Stimulated activated CD4-positive, alpha-beta T cell treated with anti-CD3 and anti-CD28 coated beads, Interleukin-2, amount 100 ng/mL, for 24 hours (primary cell): Measurements from ENCODE around the gene NPPC.

ENCODE experiments used
- DNase-seq, 2 donors: peaks; one replicate each; pipeline ENCODE4 v3.0.0-alpha.2; 2020

NPPC gene

GRCh38 chr2:231934441-231935206 is 8.4 kb upstream of the NPPC start:
- DNase-seq: no peak

DNA sequence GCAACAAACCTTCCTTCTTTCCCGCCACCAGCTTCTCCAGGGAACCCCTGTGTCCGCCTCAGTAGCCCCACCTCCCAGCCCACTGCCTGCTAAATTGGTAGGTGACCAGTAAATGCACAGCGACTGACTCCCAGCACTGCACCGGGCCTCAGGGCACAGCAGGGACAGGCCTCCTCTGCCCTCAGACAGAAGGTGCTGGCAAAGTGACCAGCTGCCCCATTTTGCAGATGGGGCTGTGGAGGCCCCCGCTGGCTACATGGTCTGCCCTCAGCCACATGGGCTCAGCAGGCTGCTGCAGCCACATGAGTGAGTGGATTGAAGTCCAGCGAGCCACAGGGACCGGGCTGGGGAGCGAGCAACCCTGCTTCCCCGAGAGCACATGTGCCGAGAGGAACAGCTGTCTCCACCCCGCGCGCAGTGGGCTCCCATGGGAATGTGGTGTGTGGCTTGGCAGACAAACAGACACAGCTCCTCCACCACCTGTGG is 7.8 kb upstream of the NPPC start:
- DNase-seq: no peak

- no peak for DNase-seq
Observed at GRCh38 chr2:231932985-231933915, 7.1 kb upstream of the NPPC start.

DNA sequence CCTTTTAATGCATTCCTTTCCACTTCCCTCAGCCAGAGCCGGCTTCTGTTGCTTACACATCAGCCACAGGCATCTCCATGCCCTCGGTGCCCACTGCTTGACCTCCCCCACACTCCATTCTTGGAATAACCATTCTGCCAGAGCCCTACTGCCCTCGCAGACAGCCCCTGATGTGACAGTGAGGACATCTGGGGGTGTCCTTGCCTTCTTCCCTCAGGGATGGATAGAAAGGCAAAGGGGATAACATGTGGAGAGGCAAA is 6.4 kb upstream of the NPPC start:
- DNase-seq: no peak

DNA sequence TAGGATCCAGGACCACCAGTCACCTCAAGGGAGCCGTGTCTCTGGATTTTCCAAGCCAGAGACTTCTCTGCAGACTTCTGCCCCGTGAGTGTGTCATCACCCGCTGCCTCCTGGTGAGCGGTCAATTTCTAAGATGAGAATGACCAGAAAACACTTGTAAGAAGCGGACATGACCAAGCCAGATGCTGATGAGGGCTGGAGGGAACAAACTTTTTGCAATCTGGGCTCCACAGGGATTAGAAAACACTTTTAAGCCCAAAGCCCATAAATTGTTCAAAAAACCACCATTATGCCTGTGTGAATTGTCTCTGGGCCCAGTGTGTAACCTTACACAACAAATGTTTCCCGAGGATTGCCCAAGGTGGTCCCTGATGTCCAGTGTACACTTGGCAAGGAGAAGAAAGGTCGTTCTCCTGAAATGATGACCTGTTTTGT is 5.3 kb upstream of the NPPC start:
- no peak for DNase-seq

- no peak for DNase-seq
Observed at GRCh38 chr2:231930593-231931281, 4.5 kb upstream of the NPPC start.

DNA sequence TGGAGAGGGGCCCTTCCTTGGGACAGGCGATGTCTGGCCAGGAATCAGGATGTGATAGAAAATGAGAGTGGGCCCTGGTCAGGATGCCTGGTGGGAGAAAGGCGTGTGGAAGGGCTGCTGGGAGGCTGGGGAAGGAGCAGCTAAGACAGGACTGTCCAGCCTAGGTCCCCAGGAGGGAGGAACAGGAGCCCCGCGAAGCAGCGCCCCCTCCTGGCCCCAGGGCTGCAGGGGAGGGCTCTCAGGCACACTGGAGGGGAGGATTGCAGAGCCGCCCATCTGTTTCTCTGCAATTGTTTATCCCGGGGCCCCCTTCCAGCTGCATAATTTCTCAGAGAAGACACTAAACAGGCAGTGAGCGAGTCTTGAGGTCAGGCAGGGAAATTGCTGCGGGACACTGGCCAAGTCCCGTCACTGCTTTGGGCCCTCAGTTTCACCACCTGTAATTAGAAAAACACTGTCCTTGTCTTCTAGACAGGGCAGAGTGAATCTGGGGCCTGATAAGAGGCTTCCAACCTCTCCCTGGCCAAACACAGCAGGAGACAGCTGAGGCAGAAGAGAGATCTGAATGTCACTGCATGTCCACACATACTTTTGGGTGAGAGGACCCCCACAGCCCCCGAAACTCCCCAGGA is 3.9 kb upstream of the NPPC start:
- DNase-seq: peak in 1 of 2 donors; percentile 47

DNA sequence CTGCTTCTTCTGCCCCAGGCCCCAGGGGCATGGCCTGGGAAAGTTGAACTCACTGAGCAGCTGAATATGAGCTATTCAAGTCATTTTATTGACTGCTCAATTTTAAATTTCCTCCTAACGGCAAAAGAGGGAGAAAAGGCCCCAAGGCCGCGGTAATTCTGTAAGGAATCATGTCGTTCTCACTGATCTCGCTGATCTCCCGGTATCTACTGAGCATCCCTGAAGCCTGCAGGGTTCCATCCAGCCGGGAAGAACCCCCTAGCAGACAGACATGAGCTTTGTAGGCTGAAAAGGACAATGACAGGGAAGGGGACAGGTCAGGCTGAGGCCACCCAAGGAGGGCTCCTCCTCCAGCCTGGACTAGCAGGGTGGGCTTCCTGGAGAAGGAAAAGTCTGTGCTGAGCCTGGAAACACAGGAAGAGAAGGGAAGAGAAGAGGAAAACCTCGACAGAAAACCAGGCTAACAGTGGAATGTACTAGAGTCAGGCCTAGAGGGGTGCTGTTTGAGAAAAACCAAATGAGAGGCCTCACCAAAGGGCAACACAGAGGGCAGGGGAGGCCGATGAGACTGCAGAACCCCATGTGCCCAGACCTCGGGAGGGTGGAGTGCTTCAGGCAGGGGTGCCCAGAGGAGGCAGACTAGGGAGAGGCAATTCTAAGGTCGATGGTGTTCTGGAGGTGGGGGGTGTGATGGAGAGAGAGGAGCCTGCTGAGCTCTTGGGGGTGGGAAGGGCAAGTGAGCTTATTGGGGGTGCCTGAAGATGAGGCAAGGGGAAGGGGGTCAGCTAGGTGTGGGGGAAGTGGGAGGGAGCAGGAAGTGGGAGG is 2.9 kb upstream of the NPPC start:
- DNase-seq: no peak

DNA sequence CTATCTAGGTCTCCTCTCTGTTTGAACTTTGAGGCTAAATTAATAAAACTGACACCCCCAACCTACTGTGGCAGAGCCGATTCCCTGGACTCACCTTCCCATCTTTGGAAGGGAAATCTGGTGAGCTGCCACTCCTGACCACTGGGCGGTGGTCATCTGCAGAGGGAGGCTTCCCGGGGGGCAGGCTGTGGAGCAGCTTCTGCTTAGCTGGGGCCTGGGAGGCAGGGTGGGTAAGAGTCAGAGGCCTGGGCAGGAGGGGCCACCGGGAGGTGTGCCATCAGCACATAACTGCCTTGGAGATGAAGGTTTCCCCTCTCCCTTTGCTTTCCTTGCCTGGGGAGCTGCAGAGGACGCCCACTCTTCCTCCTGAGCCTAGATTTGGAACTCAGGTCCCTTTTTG is 2.3 kb upstream of the NPPC start:
- DNase-seq: no peak

- no peak for DNase-seq
Observed at GRCh38 chr2:231927566-231927890, 1.3 kb upstream of the NPPC start.

GRCh38 chr2:231926761-231927565 is 767 bp upstream of the NPPC start:
- DNase-seq: peak in 1 of 2 donors; percentile 46

DNA sequence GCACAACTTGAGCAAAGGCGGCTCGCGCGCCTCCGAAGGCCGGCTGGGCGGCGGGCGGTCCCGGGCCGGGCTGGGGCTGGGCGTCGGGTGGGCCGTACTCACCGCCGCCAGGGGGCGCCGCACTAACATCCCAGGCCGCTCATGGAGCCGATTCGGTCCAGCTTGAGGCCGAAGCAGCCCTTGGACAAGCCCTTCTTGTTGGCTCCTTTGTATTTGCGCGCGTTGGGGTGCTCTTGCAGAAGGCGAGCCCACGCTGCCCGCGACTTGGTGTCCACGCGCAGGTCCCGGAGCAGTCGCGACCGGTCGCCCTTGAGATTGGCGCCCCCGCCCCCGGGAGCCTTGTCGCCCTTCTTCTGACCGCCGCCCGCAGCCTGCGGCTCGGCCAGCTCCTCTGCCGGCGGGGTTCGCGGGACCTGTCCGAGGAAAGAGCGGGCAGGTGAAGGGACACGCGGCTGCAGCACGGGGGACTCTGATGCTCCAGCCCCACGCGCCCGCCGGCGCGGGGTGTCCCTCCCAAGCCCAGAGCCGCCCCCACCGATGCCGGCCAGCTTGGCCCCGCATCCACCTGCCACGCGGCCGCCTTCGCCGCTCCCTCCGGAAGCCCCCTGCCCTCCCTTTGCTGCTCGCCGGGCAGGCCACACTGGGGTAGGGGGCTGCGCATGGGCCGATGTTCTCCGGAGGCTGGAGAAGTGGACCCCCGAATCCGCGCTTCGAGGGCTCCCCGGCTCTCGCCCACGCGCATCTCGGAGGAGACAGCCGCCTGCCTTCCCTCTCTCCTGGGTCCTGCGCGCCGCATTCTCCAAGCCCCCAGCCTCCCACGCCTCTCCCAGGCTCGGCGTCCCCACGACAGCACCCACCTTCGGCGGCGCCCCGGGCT is 655 bp downstream of the NPPC start:
- DNase-seq: peak; percentile 82 to 85

DNA sequence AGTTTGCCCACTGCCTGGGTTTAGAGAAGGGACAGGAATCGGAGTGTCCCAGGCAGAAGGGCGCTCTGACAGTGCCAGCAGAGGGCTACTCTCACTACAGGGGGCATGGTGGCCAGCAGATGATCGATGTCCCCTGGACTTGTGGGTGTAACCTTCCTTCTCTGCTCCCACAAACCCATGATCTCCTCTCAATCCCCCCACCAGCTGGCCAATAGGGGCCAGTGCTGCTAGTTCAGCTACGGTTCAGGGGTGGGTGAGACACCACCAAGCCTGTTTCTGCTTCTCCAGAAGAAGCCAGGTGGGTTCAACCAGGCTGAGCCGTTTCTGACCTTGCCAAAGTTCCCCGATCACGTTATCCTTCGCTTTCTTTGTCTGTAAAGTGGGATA is 1.3 kb downstream of the NPPC start:
- DNase-seq: no peak

DNA sequence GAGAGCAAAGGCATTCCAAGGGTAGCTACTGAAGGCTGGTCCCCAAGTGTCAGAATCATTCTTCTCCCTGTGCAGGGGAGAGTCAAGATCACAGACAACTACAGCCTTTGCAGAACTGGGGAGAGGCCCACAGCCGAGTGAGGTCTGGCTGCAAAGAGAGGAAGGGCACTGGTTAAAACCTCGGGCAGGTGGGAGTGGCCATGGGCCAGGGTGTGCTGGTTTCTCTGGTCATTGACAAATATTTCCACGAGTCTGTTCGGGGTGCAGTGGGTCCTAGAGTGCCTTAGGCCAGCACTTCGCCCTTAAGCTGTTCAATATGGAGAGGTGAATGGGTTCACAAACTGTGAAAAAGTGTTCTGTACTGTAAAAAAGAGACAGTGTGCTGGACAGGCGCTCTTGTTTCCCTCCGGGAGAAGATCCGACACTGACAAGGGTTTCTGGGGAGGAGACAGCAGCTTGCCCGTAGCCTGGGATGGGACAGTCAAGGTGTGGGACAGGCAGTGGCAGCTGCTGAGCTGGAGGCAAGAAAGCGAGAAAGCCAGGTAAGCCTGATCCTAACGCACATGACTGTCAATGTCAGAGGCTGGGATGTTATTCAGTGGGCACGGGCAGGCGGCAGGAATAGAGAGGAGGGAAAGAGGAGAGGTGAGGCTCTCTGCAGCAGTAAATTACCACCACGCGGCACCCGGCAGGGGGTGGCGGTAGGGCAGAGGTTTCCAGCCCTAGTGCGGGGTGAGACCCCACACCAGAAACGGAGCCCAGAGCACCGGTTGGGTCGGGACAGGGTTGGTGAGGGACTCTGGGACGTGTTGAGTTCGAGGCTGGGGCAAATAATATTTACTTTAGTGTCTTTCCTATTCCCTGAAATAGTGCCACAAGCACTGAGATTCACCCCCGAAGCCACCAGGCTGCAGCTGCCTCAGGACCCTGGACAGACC is 2.0 kb downstream of the NPPC start:
- DNase-seq: no peak

DNA sequence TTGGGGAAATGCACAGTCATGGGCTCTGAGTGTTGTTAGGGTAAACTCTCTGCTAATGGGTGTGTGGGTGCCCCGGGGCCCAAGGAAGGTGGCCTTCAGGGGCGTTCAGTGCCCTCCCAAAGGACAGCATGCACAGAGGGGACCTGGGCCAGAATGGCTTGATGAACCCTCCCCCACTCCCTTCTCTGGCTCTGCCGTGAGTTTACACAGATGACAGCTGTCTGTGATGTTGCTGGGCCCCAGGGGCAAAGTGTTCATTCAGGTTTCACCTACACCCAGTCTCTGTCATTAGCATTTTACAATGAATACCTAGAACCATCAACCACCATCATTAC is 3.2 kb downstream of the NPPC start:
- no peak for DNase-seq

GRCh38 chr2:231922311-231923009 is 3.7 kb downstream of the NPPC start:
- no peak for DNase-seq

GRCh38 chr2:231920795-231921194 is 5.4 kb downstream of the NPPC start:
- DNase-seq: no peak

- no peak for DNase-seq
Observed at GRCh38 chr2:231920366-231920765, 5.8 kb downstream of the NPPC start.
